Stimulated activated CD8-positive, alpha-beta memory T cell treated with anti-CD3 and anti-CD28 coated beads, Interleukin-7, amount 100 ng/mL, for 24 hours (primary cell): ENCODE results near the gene ADAM12.
"Not testable (repeated sequence)": the region's sequence is repeated elsewhere in the genome, so short reads cannot be mapped to it uniquely, and the experiment has no call there.

Experiments used
- DNase-seq: peaks from one replicate; pipeline ENCODE4 v3.0.0-alpha.2; 2020; ENCODE audit warnings: low read depth

Gene ADAM12

DNA sequence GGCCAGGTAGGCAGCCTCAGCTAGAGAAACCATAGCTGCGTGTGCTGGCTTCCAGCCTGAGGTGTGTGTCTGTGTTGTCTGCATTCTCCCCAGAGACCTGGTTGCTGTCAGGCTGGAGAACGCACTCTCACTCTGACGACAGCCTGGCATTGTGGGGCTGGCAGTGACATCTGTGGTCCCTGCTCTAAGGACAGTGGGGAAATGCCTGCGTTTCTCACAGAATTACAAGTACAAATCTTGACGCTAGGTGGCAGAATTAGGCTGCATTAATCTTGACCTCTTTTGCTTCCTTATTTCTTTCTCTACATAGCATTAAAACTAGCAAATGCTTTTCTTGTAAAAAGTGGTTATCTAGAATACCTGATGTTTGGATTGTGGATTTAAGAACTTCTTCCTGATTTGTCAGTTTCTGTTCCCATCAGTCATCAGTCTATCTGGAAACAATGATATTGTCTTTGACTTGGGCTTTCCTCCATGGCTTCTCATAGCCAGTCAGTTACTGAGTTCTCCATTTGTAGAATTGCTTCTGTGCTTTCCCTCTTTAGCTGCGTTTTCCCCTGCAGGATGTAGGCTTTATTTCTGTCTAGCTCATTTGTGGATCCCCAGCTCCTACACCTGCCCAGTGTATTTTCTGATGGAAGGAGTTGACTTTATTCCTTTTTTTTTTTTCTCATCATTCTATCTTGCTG, 405.9 kb downstream of the ADAM12 start:
- no peak for DNase-seq

DNA sequence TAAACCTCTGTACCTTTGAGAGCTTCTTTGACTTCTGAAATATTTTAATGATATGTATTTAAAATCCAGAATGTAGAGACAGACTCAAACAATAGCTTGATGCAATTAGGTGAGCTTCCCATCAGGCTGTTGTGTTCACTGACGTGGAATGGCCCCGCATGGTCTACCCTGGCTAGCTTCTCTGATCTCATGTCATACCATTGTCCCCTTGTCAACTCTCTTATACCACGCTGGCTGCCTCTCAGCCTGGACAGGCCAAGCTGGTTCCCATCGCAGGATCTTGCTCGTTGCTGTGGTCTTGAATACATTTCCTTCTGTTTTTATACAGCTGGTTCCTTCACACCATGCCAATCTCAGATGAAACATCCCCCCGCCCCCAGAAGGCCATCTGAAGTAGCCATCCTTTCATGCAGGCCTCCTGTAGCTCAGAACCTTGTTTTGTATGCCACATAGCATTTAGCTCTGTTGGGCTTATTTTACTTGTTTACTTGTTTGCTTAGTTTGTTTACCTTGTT, 407.7 kb downstream of the ADAM12 start:
- no peak for DNase-seq

DNA sequence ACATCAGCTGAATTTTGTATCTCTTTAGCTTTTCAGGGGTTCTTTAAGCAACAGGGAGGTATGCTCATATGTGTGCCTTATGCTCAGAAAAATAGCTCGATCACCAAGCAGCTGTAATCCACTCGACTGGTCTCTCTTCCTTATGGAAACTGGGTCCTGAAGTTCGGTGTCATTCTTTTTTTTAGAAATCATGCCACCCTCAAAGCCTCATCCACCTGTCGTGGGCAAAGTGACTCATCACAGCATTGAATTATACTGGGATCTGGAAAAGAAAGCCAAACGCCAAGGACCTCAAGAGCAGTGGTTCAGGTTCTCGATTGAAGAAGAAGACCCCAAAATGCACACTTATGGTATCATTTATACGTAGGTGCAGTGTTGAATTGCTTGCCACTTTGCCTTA, 408.3 kb downstream of the ADAM12 start:
- DNase-seq, result no peak

DNA sequence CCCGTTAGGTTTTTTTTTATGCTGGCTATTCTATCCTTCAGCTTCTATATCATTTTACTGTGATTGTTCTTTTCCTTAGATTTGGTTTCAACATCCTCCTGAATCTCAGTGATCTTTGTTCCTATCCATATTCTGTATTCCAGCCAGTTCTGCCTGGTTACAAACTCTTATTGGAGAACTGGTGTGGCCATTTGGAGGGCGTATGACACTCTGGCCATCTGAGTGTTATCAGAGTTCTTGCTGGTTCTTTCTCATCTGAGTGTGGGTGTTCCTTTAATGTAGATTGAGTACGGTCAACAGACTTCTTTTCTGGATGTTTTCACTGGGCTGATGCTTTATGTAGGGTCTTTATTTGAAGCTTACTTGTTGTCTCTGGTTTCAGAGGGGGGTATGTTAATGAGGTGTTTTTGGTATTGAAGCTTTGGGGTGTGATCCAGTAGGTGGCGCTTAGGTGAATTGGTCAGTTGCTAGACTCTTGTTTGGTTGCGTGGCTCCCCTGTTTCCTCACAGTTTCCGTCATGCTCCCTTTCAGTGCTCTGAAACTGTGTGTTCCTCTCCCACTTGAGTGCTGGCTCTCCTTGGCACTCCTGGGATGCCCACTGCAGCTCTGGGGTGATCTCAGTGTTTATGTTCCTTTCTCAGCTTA, 411.2 kb downstream of the ADAM12 start:
- no peak for DNase-seq

DNA sequence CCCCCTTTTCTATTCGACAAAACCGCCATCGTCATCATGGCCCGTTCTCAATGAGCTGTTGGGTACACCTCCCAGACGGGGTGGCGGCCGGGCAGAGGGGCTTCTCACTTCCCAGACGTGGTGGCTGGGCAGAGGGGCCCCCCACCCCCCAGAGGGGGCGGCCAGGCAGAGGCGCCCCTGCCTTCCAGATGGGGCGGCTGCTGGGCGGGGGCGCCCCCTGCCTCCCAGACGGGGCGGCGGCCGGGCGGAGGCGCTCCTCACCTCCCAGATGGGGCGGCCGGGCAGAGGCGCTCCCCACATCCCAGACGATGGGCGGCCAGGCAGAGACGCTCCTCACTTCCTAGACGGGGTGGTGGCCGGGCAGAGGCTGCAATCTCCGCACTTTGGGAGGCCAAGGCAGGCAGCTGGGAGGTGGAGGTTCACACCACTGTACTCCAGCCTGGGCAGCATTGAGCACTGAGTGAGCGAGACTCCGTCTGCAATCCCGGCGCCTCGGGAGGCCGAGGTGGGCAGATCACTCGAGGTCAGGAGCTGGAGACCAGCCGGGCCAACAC, 418.1 kb downstream of the ADAM12 start:
- DNase-seq, result not testable (repeated sequence)

DNA sequence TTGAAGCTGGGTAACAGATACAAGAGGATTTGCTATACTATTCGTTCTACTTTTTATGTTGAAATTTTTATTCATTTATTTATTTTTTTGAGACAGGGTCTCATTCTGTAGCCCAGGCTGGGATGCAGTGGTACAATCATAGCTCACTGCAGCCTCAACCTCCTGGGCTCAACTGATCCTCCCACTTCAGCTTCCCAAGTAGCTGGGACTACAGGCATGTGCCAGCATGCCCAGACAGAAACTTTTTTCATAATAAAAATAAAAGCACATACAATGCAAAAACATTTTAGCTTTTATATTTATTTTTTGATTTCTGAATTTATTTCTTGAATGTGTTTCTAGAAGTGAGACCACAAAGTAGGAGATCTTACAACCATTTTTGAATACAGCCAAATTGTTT, 420.7 kb downstream of the ADAM12 start:
- DNase-seq, result no peak

DNA sequence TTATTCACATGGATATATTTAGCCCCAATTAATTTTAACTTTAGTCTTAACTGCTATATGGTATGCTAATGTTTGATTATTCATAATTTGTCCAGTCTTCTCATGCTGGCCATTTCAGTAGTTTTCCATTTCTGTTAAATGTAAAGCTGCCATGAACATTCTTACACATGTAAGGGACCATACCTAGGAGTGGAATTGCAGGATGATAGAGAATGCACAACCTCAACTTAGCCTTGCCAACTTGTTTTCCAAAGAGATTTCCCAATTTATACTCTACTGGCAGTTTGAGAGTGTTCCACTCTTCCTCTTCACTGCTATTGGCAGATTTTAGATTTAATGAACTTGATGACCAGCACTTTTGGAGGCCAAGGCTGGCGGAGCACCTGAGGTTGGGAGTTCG, 423.7 kb downstream of the ADAM12 start:
- DNase-seq, result no peak
